GM12892 (cell line): Measurements from ENCODE around the gene ALDH1A1.
"Not testable (repeated sequence)": the region's sequence is repeated elsewhere in the genome, so short reads cannot be mapped to it uniquely, and the experiment has no call there.

ENCODE experiments used
- DNase-seq: peaks from one replicate; pipeline ENCODE4 v3.0.0; 2011; ENCODE audit not compliant: insufficient read length
- FAIRE-seq: peaks from 2 replicates; lab custom pipeline; 2011; peaks lifted over from hg19 to GRCh38; lab: Jason Lieb, UNC
- POLR2A ChIP-seq: IDR thresholded peaks from 2 replicates; pipeline ENCODE4 v1.6.1; 2011; ENCODE audit warnings: low read depth, low read length, control low read depth
- POLR2AphosphoS5 ChIP-seq: IDR thresholded peaks from 2 replicates; pipeline ENCODE4 v1.6.1; 2011; ENCODE audit warnings: low read depth, low read length, control low read depth
- TAF1 ChIP-seq: IDR thresholded peaks from 2 replicates; pipeline ENCODE4 v1.6.1; 2011; ENCODE audit warnings: low read depth, mild to moderate bottlenecking, control low read depth, low read length, borderline replicate concordance

The ALDH1A1 gene

DNA sequence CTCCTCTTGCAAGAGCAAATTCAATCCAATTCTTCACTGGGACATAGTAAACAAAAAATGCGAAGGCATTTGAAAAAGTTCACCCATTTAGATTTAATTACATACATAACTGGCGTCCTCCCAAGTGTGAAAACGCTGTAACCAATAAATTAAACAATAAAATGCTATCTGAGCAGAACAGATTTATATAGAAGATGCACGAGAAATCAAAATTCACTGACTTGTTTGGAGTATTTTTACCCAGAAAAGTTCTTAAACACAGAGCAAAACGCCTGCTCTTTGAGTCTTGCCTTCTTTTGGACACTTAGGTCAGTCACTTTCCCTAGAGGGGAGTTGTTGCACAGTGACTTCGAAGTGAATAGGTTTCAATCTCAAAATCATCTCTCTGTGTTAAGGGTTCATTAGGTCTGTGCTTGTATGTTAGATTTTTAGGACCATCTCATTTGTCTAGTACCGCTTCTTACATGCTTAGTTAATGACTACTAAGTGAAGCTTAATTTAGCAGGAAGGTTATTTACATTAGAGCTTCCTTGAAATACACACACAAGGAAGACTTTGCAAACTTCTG is 1.9 kb downstream of the ALDH1A1 start:
- DNase-seq (no peak), FAIRE-seq (no peak)
- TF ChIP-seq TAF1 (no peak), POLR2AphosphoS5 (no peak), POLR2A (no peak)

DNA sequence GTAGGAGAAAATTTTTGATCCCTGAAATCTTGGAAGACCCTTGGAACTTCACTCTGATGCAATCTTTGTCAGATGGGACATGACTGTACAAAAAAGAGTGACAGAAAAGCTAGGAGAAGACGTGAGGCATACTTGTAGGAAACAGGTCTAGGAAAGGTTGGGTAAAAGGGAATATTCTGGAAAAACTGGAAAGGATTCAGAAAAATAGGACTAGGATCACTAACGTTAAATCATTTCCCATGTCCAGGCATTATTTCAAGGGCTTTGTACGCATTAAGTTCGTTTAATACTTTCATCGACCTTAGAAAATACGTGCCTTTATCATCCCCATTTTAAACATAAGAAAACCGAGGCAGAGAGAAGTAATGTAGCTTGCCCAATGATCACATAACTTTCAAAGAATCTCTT is 2.9 kb downstream of the ALDH1A1 start:
- TF ChIP-seq POLR2A (no peak), POLR2AphosphoS5 (no peak), TAF1 (no peak)
- no peak for DNase-seq
- FAIRE-seq = no peak

DNA sequence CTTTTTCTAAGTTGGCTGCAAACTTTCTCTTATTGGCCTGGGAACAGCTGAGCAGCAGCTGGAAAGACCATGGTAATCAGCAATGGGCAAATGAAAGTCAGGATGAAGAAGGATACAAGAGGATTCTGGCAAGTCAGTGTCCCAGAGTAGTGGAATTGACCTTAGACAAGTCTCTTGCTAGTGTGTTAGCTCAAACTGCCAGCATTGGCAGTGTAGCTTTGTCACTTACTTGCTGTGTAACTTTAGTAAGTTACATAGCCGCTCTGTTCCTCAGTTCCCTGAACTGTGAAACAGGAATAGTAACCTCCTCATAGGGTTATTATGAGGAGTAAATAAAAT is 3.6 kb downstream of the ALDH1A1 start:
- TF ChIP-seq POLR2A = no peak
- TF ChIP-seq TAF1 = no peak
- TF ChIP-seq POLR2AphosphoS5 = no peak
- FAIRE-seq (no peak), DNase-seq (no peak)

DNA sequence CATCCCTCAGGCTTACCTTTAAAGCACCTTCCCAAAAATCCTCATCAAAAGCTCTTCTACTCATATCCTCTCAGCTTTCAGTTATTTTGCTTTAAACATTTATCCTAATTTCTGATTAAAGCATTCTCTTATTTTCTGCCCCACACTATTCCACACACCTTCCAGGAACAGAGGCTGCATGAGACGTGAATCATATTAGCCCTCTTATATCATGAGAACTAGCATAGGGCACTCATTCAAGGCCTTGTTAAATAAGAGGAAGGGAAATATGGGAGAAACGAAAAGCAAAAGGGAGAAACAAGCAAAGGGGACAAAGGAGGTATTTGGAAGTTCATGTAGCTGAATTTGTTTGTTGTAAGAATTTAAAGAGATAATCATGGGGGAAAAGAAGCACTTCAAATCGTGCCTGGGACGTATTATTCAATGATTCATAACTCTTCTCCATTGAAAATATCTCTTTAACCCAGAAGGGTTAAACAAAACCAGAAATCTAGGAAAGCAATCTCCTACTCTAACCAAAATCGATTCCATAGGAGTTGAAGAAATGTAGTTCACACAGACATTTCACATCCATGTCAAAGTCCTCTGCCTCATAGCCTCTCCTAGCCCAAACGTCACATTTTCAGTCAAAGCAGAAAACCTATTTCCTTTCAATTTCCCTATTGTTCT is 4.1 kb downstream of the ALDH1A1 start:
- DNase-seq (no peak), FAIRE-seq (no peak)
- TF ChIP-seq POLR2A (no peak), TAF1 (no peak), POLR2AphosphoS5 (no peak)

DNA sequence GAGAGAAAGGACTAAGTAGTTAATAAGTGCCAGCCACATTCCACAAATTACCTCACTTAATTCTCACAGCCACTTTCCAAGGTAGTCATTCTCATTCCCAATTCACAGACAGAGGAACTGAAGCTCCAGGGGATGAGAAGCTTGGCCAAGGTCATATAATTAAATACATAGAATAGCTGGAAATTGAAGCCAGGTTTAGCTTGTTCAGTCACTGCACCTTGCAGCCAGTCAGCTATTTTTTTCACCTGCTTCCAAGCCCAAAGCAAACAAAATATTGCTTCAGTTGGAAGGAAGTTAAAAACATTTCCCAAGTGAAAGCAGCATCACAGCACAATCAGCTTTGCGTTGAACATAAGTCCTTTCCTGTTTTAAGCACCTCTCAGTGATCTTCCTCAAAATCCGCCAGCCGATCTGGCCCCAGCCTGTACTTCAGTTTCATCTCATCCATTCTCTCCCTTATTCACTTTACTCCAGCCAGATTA is 4.8 kb downstream of the ALDH1A1 start:
- no peak for FAIRE-seq
- TF ChIP-seq TAF1 (no peak), POLR2AphosphoS5 (no peak), POLR2A (no peak)
- no peak for DNase-seq

DNA sequence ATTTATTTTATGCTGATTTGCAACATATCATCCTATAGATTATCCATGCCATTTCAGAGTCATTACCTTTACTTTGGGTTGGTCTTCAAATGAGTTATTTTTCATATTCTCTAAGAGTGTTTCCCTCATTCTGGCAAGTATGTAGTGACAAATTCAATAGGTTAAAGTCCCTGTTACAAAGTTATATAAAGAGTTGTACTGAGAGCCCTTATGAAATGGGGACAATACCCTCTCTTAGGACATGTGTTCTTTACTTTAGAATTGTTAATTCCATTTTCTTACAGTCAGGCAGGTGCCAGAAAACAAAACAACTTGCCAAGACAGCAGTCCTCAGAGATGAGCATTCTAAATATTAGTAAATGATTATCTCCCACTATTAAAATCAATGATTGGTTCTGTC is 6.0 kb downstream of the ALDH1A1 start:
- TF ChIP-seq TAF1 (no peak), POLR2A (no peak), POLR2AphosphoS5 (no peak)
- FAIRE-seq (no peak), DNase-seq (no peak)

DNA sequence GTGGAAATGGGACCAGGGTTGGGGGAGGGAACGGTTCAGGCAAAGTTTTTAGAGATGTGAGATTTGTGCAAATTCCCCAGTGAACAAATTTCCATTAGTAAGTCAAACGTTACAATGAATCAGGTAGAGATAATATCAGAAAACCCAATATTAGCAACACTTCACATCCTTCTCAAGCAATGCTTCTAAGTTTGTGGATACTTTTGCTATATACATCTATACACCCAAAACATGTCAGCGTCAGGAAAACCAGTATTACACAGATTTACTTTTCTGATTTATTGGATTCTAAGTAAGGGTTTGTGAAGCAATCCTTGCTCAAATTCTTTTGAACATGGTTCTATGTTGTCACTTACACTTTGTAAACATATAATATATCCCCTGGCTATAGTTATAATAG is 6.5 kb downstream of the ALDH1A1 start:
- no peak for FAIRE-seq
- no peak for DNase-seq
- TF ChIP-seq POLR2A (no peak), TAF1 (no peak), POLR2AphosphoS5 (no peak)

DNA sequence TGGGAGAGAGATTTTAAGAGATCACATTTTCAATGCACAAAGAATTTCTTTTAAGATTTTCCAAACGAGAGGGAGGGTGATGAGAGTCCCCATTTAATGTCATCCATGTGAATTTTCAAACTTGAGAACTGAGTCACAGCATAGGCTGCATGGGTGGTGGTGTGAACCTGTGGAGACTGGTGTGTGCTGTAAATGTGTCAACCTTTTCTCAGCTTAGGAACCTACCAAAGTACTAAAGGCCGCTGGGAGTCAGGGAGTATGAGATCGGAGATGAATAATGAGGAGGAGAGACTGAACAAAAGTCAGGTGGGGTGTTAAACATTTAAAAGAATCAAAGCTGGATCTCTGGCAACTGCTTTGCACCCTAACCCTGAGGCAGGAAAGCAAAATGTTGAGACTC is 7.5 kb downstream of the ALDH1A1 start:
- TF ChIP-seq POLR2AphosphoS5 = no peak
- TF ChIP-seq TAF1 = no peak
- TF ChIP-seq POLR2A = no peak
- DNase-seq (no peak), FAIRE-seq (no peak)

DNA sequence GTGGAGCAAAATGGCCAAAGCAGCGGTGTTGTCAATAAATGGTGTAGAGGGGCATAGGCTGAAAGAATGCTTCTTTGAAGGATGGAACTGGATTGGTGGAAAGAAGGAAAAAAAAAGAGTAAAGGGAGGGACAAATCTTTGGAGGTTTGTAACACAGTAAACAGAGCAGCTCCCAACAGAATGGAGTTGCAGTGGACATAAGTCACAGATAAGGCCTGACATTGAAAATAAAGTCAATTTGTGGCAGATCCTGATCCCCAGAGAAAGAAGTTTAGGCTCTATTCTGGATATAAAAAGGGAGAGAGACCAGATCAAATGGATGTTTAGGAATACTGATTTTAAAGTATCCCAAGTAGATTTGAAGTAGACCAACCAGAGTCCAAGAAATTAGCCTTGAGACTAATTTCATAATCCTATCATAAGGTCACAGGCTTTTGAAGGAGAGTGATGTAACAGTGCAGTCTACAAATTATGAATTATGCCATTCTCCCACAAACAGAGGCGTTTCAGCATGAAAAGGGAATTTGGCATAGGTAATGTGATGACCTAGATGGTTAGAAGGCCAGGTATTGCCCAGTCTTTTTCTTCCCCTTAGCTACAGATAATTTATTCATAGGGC is 8.9 kb downstream of the ALDH1A1 start:
- no peak for FAIRE-seq
- TF ChIP-seq POLR2AphosphoS5 (no peak), TAF1 (no peak), POLR2A (no peak)
- DNase-seq = no peak

DNA sequence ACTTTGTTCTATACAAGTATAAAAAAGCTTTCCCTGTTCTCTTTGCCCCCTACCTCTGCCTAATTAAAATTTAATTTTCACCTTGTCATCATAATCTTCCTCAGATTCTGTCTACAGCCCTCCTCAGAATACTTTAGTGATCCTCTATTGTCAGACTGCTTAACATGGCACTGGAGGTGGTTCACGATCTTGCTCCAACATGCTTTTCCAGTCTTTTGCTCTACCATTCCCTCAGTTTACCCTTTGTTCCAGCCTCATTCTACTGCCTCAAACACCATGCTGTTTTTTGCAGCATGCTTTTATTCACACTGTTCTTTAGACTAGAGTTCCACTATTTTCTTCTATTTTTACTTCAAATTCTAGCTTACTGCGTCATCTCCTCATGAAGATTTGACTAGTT is 10.4 kb downstream of the ALDH1A1 start:
- no peak for DNase-seq
- no peak for FAIRE-seq
- TF ChIP-seq TAF1 (no peak), POLR2A (no peak), POLR2AphosphoS5 (no peak)

DNA sequence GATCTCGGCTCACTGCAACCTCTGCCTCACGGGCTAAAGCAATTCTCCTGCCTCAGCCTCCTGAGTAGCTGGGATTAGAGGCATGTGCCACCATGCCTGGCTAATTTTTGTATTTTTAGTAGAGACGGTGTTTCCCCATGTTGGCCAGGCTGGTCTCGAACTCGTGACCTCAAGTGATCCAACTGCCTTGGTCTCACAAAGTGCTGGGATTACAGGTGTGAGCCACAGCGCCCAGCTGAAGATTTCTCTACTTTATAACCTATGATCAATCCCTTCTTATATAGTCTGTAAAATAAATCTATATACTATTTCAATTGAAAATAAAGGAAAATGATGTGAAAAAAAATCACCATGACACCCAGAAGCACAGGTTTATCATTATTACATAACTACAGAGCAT is 13.3 kb downstream of the ALDH1A1 start:
- DNase-seq, FAIRE-seq: not testable (repeated sequence)

DNA sequence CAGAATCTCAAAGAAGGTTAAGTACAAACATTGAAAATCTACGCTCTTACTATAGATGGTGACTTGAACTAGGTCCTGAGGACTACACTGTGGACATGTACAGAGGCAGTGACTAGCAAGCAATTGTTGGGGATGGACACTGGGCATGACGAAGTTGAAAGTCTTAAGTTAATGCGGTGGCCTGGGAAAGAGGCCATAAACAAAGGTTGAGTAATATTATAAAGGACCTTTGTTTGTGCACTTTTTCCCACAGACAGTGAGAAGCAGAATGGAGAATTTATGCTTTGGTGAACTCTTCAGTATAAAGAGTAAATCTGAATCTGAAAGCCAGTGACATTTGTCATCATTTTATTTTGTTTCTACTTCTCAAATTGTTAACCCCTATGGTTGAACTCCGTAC is 15.3 kb downstream of the ALDH1A1 start:
- FAIRE-seq = no peak
- no peak for DNase-seq
- no peak for TF ChIP-seq POLR2AphosphoS5
- no peak for TF ChIP-seq TAF1
